ENCODE results near the gene SPARCL1. TPM values are rescaled to one million over a fixed set of nuclear protein-coding genes. Genes with fewer than 3 reads are reported as not detected.

The SPARCL1 gene
- total RNA-seq, 1 donor from 2014 or later: not detected

DNA sequence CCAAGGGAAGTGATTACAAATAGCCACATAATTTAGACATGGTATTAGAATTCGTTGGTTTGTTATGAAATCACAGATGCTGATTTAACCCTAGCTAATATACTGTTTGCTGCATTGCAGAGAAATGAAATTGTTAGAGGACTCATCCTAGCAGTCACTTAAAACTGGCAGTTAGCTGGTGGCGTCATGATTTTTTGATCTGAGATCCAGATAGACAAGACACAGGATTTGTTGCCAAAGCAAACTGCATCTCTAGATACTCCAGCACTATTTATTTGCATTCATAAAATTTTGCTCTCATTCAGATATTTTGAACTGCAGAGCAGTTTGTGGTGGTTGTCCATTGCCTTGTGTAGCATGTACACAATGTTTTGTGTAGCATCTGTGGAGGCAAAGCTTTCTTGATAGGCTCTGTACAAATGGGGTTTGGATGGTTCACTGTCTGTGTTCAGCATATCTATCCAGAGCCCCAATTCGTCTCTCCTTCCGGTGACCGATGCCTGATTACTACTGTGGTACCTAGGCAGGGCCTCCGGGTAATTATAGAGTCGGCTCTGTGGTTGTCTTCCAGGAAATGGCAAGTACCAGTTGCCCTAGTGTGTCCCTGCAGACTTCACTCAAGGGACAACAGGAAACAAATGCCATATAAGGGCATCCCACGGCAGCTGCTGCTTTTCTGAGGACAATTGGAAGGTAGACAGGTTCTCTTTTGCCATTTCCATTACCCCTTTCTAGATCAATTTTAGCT lies 30.1 kb upstream of the SPARCL1 start:
- H3K27ac Mint-ChIP-seq (ENCODE audit: unreplicated experiment): no peak overlapping the region
- H3K4me1 Mint-ChIP-seq (ENCODE audit: low read depth, unreplicated experiment): no peaks in the 10 kb centered on the region
- H3K9me3 Mint-ChIP-seq (ENCODE audit: unreplicated experiment): peaks cover 1% of the 10 kb centered on the region
- H3K27me3 Mint-ChIP-seq (ENCODE audit: unreplicated experiment): peaks cover 2% of the 10 kb centered on the region
- no peaks in the 10 kb centered on the region for H3K36me3 Mint-ChIP-seq (ENCODE audit: unreplicated experiment)
- TF ChIP-seq, protein P1, sequence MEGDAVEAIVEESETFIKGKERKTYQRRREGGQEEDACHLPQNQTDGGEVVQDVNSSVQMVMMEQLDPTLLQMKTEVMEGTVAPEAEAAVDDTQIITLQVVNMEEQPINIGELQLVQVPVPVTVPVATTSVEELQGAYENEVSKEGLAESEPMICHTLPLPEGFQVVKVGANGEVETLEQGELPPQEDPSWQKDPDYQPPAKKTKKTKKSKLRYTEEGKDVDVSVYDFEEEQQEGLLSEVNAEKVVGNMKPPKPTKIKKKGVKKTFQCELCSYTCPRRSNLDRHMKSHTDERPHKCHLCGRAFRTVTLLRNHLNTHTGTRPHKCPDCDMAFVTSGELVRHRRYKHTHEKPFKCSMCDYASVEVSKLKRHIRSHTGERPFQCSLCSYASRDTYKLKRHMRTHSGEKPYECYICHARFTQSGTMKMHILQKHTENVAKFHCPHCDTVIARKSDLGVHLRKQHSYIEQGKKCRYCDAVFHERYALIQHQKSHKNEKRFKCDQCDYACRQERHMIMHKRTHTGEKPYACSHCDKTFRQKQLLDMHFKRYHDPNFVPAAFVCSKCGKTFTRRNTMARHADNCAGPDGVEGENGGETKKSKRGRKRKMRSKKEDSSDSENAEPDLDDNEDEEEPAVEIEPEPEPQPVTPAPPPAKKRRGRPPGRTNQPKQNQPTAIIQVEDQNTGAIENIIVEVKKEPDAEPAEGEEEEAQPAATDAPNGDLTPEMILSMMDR (IDR thresholded peaks at IDR 0.05; ENCODE audit: partially characterized antibody, unreplicated experiment): no peak
- H3K4me3 Mint-ChIP-seq (ENCODE audit: unreplicated experiment): no peak overlapping the region
- DNase-seq: no peak

DNA sequence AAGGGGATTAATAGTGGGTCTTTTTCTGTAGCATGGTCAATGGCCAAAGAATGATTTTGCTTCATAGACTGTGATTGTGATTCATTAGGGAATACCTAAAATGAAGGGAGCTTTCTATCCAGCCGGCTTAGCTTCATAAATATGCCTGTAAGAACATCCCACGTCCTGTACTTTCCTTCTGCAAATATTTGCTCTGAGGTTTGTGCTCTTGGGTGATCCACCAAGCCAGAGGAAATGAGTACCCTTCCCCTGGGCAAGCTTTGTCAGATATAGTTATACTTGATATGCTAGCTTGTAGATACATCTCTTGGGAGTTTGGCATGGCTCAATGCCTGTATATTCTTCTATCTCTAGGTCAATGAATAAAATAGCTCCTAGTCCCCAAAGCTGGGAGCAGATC lies 28.2 kb upstream of the SPARCL1 start:
- Mint-ChIP-seq H3K4me3 (ENCODE audit: unreplicated experiment) (no peak overlapping the region), H3K27me3 (ENCODE audit: unreplicated experiment) (peaks cover 2% of the 10 kb centered on the region), H3K27ac (ENCODE audit: unreplicated experiment) (no peak overlapping the region), H3K9me3 (ENCODE audit: unreplicated experiment) (peaks cover 1% of the 10 kb centered on the region), H3K4me1 (ENCODE audit: low read depth, unreplicated experiment) (no peaks in the 10 kb centered on the region), H3K36me3 (ENCODE audit: unreplicated experiment) (no peaks in the 10 kb centered on the region)
- TF ChIP-seq, protein P1 (IDR thresholded peaks at IDR 0.05; ENCODE audit: partially characterized antibody, unreplicated experiment): no peak
- DNase-seq: no peak

DNA sequence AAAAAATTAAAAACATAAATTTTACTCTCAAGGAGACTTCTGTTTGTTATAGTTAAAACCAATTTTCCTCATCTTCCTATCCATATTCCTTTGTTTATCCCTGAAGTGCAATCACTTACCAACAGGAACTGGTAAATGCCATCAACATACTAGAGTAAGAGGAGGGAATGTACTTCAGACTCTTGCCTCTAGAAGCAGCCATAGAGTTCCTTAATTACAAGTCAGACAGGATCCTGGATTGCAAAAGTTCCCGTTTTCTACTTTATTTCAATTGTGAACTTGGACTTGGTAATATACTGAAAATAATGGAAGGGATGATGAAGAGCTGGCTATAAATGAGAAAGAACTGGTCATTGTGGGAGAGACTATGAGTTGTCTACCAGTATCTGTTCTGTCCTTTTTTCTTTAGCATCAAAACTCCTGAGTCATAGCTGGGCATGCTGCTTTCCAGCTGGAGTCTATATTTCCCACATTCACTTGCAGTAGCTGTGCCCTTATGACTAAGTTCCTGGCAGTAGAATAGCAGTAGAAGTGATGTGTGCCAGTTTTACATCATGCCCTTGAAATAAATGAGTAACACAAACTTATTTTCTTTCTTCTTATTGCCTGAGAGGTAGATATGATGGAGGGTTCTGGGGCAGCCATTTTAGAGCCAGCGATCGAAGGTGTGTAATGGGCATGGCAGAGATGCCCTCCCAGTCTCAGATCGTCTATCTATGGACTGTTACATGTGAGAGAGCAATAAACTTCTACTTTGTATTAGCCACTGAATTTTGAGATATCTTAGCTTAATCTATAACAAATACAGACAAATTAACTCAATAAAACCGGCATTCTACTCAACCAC lies 26.8 kb upstream of the SPARCL1 start:
- no peak overlapping the region for H3K4me3 Mint-ChIP-seq (ENCODE audit: unreplicated experiment)
- H3K27ac Mint-ChIP-seq (ENCODE audit: unreplicated experiment): no peak overlapping the region
- H3K27me3 Mint-ChIP-seq (ENCODE audit: unreplicated experiment): peaks cover 2% of the 10 kb centered on the region
- no peaks in the 10 kb centered on the region for H3K36me3 Mint-ChIP-seq (ENCODE audit: unreplicated experiment)
- TF ChIP-seq, protein P1 (IDR thresholded peaks at IDR 0.05; ENCODE audit: partially characterized antibody, unreplicated experiment): no peak
- no peaks in the 10 kb centered on the region for H3K4me1 Mint-ChIP-seq (ENCODE audit: low read depth, unreplicated experiment)
- no peak for DNase-seq
- peaks cover under 1% of the 10 kb centered on the region for H3K9me3 Mint-ChIP-seq (ENCODE audit: unreplicated experiment)

DNA sequence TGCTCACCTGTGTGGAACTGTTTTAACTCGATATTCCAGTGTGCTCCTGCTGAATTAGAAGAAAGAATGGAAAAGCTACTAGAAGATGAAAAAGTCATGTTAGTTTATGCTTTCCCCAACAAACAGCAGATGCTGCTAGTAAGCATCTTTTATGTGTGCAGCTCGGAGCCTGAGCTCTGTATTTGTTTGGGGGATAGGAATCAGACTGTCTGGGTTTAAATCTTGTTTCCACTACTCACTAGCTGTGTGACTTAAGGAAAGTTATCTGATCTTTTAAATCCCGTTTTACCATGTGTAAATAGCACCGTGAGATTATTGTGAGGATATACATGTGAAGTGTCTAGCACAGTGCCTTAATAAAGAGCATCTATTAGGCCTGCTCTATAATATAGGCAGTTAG lies 24.0 kb upstream of the SPARCL1 start:
- TF ChIP-seq, protein P1 (IDR thresholded peaks at IDR 0.05; ENCODE audit: partially characterized antibody, unreplicated experiment): no peak
- H3K4me3 Mint-ChIP-seq (ENCODE audit: unreplicated experiment): no peak overlapping the region
- no peaks in the 10 kb centered on the region for H3K36me3 Mint-ChIP-seq (ENCODE audit: unreplicated experiment)
- H3K9me3 Mint-ChIP-seq (ENCODE audit: unreplicated experiment): no peaks in the 10 kb centered on the region
- no peak overlapping the region for H3K27ac Mint-ChIP-seq (ENCODE audit: unreplicated experiment)
- H3K4me1 Mint-ChIP-seq (ENCODE audit: low read depth, unreplicated experiment): no peaks in the 10 kb centered on the region
- H3K27me3 Mint-ChIP-seq (ENCODE audit: unreplicated experiment): peaks cover 2% of the 10 kb centered on the region
- no peak for DNase-seq

DNA sequence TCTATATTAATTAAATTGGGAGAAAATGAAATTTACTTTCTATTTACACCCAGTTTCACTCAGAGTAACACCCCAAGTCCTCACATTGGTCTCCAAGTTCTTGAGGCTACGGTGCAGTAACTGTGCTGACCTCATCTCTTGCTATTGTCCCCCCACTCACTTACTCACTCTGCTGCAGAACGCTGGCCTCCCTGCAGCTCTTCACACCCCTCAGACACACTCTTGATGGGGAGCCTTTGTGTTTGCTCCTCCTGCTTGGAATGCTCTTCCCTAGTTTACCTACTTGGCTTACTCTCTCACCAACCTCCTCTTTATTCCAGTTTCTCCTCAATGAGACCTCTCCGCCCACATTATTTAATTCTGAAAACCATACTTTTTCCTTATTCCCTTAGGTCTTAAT lies 22.2 kb upstream of the SPARCL1 start:
- no peak overlapping the region for H3K4me3 Mint-ChIP-seq (ENCODE audit: unreplicated experiment)
- peaks cover 2% of the 10 kb centered on the region for H3K27me3 Mint-ChIP-seq (ENCODE audit: unreplicated experiment)
- H3K27ac Mint-ChIP-seq (ENCODE audit: unreplicated experiment): no peak overlapping the region
- H3K36me3 Mint-ChIP-seq (ENCODE audit: unreplicated experiment): no peaks in the 10 kb centered on the region
- no peaks in the 10 kb centered on the region for H3K9me3 Mint-ChIP-seq (ENCODE audit: unreplicated experiment)
- no peaks in the 10 kb centered on the region for H3K4me1 Mint-ChIP-seq (ENCODE audit: low read depth, unreplicated experiment)
- TF ChIP-seq, protein P1 (IDR thresholded peaks at IDR 0.05; ENCODE audit: partially characterized antibody, unreplicated experiment): no peak
- no peak for DNase-seq
